BLaER1 (cell line): ENCODE measurements around the gene FLNA.
"Not testable (repeated sequence)": the region's sequence is repeated elsewhere in the genome, so short reads cannot be mapped to it uniquely, and the experiment has no call there.

Experiments used
- H3K27ac ChIP-seq: shearing (Covaris generic); formaldehyde crosslinking; 2 replicates; pipeline ENCODE4 v1.8.1; 2022
- H3K27me3 ChIP-seq: shearing (Covaris generic); formaldehyde crosslinking; 2 replicates; pipeline ENCODE4 v1.8.1; 2022
- H3K36me3 ChIP-seq: shearing (Covaris generic); formaldehyde crosslinking; 2 replicates; pipeline ENCODE4 v1.8.1; 2022
- H3K4me1 ChIP-seq: shearing (Covaris generic); formaldehyde crosslinking; 2 replicates; pipeline ENCODE4 v1.8.1; 2022
- H3K4me2 ChIP-seq: shearing (Covaris generic); formaldehyde crosslinking; 2 replicates; pipeline ENCODE4 v1.8.1; 2022
- H3K4me3 ChIP-seq: shearing (Covaris generic); formaldehyde crosslinking; 2 replicates; pipeline ENCODE4 v1.8.1; 2022
- H3K9ac ChIP-seq: shearing (Covaris generic); formaldehyde crosslinking; 2 replicates; pipeline ENCODE4 v1.8.1; 2022
- H3K9me3 ChIP-seq: shearing (Covaris generic); formaldehyde crosslinking; 2 replicates; pipeline ENCODE4 v1.8.1; 2022
- H4K20me1 ChIP-seq: shearing (Covaris generic); formaldehyde crosslinking; 2 replicates; pipeline ENCODE4 v1.8.1; 2022
- Cebpa-rat ChIP-seq: shearing (Covaris generic); IDR thresholded peaks from 2 replicates; pipeline ENCODE4 v1.8.1; 2022

The FLNA gene

GRCh38 chrX:154408659-154409221 is 34.3 kb upstream of the FLNA start:
- Histone ChIP-seq H3K4me2 (peak overlapping the region; percentile 84), H3K9ac (peak overlapping the region; percentile 75)

GRCh38 chrX:154404625-154405192 is 30.3 kb upstream of the FLNA start:
- no peak for TF ChIP-seq Cebpa-rat
- Histone ChIP-seq H3K9ac (no peak overlapping the region), H3K4me2 (no peak overlapping the region), H3K4me1 (peaks cover 25% of the 10 kb centered on the region), H3K9me3 (no peaks in the 10 kb centered on the region; the same call in 1 of the 2 replicates), H4K20me1 (peaks cover 36% of the 10 kb centered on the region), H3K27ac (no peak overlapping the region), H3K4me3 (no peak overlapping the region), H3K27me3 (0 out of 2 replicates have a peak, but pooled peaks cover 5% of the 10 kb centered on the region), H3K36me3 (peaks cover 17% of the 10 kb centered on the region)

More at GRCh38 chrX:154408659-154409221, 34.3 kb upstream of the FLNA start:
- H3K27ac ChIP-seq: peak overlapping the region; percentile 67
- H3K4me1 ChIP-seq: peaks cover 37% of the 10 kb centered on the region
- no peaks in the 10 kb centered on the region for H4K20me1 ChIP-seq
- 0 out of 2 replicates have a peak, but pooled peaks cover 5% of the 10 kb centered on the region for H3K27me3 ChIP-seq
- peak overlapping the region; percentile 65 for H3K4me3 ChIP-seq
- H3K36me3 ChIP-seq: peaks cover 6% of the 10 kb centered on the region; the same call in 1 of the 2 replicates
- peaks cover 11% of the 10 kb centered on the region for H3K9me3 ChIP-seq
- no peak for TF ChIP-seq Cebpa-rat

DNA sequence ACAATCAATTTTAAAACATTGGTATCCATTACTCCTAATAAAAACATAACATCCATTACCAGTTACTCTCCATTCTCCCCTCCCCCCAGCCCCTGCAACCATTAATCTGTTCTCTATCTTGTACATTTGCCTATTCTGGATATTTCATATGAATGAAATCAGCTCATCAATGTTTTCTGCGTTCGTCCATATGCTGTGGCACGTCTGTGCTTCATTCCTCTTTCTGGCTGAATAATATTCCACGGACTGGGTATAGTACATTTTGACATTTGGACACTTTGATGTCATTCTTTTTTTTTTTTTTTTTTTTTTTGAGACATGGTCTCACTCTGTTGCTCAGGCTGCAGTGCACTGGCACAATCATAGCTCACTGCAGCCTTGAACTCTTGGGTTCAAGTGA is 29.4 kb upstream of the FLNA start:
- H3K36me3 ChIP-seq: peaks cover 25% of the 10 kb centered on the region
- H3K27ac ChIP-seq: no peak overlapping the region
- peaks cover 22% of the 10 kb centered on the region for H3K4me1 ChIP-seq
- peaks cover 6% of the 10 kb centered on the region; the same call in 1 of the 2 replicates for H3K9me3 ChIP-seq
- no peak overlapping the region for H3K9ac ChIP-seq
- H3K27me3 ChIP-seq: 0 out of 2 replicates have a peak, but pooled peaks cover 5% of the 10 kb centered on the region
- no peak overlapping the region for H3K4me2 ChIP-seq
- peaks cover 44% of the 10 kb centered on the region for H4K20me1 ChIP-seq
- TF ChIP-seq Cebpa-rat: no peak
- no peak overlapping the region for H3K4me3 ChIP-seq

DNA sequence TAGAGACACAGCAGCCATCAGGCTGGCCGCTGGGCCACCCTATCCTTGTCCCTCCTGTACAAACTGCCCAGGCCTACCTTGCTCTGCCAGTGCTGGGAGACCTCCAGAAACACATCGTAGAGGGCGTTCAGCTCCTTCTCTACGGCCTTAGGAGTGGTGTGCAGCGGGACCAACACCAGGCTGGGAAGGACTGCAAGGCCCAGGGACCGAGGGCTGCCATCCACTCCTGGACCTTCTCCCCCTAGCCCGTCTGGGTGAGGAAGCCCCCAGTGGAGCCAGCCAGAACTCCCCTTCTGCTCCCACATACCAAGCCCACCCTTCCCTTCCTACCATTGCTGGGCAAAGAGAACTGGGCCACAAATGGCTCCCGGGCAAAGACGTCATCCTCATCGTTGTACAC is 28.8 kb upstream of the FLNA start:
- TF ChIP-seq Cebpa-rat: no peak
- H3K4me2 ChIP-seq: no peak overlapping the region
- H3K27me3 ChIP-seq: 0 out of 2 replicates have a peak, but pooled peaks cover 5% of the 10 kb centered on the region
- H3K4me1 ChIP-seq: peaks cover 15% of the 10 kb centered on the region
- H3K9me3 ChIP-seq: peaks cover 13% of the 10 kb centered on the region
- peaks cover 26% of the 10 kb centered on the region for H3K36me3 ChIP-seq
- peaks cover 45% of the 10 kb centered on the region for H4K20me1 ChIP-seq
- H3K27ac ChIP-seq: no peak overlapping the region
- H3K4me3 ChIP-seq: no peak overlapping the region
- no peak overlapping the region for H3K9ac ChIP-seq

- peaks cover 26% of the 10 kb centered on the region for H3K36me3 ChIP-seq
- H3K27me3 ChIP-seq: 0 out of 2 replicates have a peak, but pooled peaks cover 5% of the 10 kb centered on the region
- H3K27ac ChIP-seq: no peak overlapping the region
- H3K9ac ChIP-seq: no peak overlapping the region
- H3K4me3 ChIP-seq: no peak overlapping the region
- TF ChIP-seq Cebpa-rat: no peak
- H4K20me1 ChIP-seq: peaks cover 45% of the 10 kb centered on the region
- H3K4me1 ChIP-seq: peaks cover 15% of the 10 kb centered on the region
- peaks cover 18% of the 10 kb centered on the region for H3K9me3 ChIP-seq
- H3K4me2 ChIP-seq: no peak overlapping the region
These were observed 28.2 kb upstream of the FLNA start for GRCh38 chrX:154402622-154403127.

- peaks cover 26% of the 10 kb centered on the region for H3K36me3 ChIP-seq
- H3K9me3 ChIP-seq: peaks cover 24% of the 10 kb centered on the region
- no peak for TF ChIP-seq Cebpa-rat
- peaks cover 45% of the 10 kb centered on the region for H4K20me1 ChIP-seq
- H3K4me2 ChIP-seq: no peak overlapping the region
- 0 out of 2 replicates have a peak, but pooled peaks cover 5% of the 10 kb centered on the region for H3K27me3 ChIP-seq
- no peak overlapping the region for H3K27ac ChIP-seq
- H3K4me1 ChIP-seq: peaks cover 15% of the 10 kb centered on the region
- H3K4me3 ChIP-seq: no peak overlapping the region
- H3K9ac ChIP-seq: no peak overlapping the region
These were observed 27.6 kb upstream of the FLNA start for GRCh38 chrX:154401918-154402621.

DNA sequence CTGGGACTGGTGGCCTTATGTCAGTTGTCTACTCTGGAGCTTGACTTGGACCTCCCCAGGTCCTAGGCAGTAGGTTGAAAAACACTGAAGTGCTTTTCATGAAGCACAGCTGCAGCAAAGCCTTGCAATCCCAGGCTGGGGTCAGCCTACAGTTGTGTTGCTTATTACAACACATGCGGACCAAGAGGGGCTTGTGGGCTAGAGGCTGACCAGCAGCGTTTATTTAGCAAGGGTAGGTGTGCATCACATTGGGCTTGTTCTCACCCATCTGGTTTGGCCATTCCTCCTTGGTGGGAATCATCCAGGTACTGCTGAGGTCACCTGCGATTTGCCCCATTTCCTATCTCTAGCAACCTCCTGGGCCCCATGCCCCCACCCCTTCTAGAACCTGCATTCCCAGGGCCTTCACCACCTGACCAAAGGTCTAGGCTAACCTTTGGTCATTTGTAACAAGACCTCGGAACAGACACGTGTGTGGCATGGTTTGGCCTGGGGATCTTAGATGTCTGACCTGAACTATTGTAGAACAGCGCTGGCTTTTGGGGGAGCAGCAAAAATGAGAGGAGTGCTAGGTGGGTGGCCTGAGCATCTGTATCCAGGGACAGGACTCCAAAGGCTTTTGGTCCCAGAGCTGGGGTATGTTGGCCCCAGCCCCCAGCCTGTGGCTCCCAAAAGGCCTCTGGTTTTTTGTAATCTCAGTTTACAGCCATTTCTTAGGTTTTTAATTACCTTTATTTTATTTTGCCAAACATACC is 26.8 kb upstream of the FLNA start:
- Histone ChIP-seq H3K4me2 (peak overlapping the region; percentile 67; the same call in 1 of the 2 replicates), H3K36me3 (peaks cover 26% of the 10 kb centered on the region), H3K27me3 (0 out of 2 replicates have a peak, but pooled peaks cover 5% of the 10 kb centered on the region), H3K9ac (no peak overlapping the region; the same call in 1 of the 2 replicates), H3K27ac (no peak overlapping the region), H3K4me1 (peaks cover 15% of the 10 kb centered on the region), H4K20me1 (peaks cover 45% of the 10 kb centered on the region), H3K4me3 (no peak overlapping the region), H3K9me3 (peaks cover 29% of the 10 kb centered on the region)
- no peak for TF ChIP-seq Cebpa-rat

DNA sequence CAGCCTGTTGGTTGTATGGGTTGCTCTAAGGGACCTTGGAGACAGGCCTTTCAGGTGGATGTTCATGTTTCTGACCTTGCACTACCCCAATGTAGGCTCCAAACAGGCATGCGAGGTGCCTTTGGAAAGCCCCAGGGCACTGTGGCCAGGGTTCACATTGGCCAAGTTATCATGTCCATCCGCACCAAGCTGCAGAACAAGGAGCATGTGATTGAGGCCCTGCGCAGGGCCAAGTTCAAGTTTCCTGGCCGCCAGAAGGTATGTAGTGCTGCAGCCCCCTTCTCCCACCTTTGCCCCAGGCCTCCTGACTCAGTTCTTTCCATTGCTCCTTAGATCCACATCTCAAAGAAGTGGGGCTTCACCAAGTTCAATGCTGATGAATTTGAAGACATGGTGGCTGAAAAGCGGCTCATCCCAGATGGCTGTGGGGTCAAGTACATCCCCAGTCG is 26.0 kb upstream of the FLNA start:
- peaks cover 29% of the 10 kb centered on the region for H3K9me3 ChIP-seq
- H3K4me2 ChIP-seq: peak overlapping the region; percentile 67
- peaks cover 45% of the 10 kb centered on the region for H4K20me1 ChIP-seq
- H3K27me3 ChIP-seq, H3K27ac ChIP-seq: not testable (repeated sequence)
- peaks cover 26% of the 10 kb centered on the region for H3K36me3 ChIP-seq
- H3K9ac ChIP-seq: peak overlapping the region; percentile 100; the same call in 1 of the 2 replicates
- H3K4me1 ChIP-seq: peaks cover 14% of the 10 kb centered on the region
- peak overlapping the region; percentile 84 for H3K4me3 ChIP-seq
